Measurements from ENCODE around the gene ICA1.

GRCh38 chr7:8210845-8211724, 50.9 kb downstream of the ICA1 start:
- TF ChIP-seq JUN (IDR thresholded peaks at IDR 0.05) (no peak), SMC3 (IDR thresholded peaks at IDR 0.05) (no peak), CTCF (IDR thresholded peaks at IDR 0.05) (no peak), MAX (IDR thresholded peaks at IDR 0.05) (no peak), REST (IDR thresholded peaks at IDR 0.05) (no peak), CHD2 (IDR thresholded peaks at IDR 0.05; ENCODE audit: low read length, partially characterized antibody) (no peak), BCL3 (IDR thresholded peaks at IDR 0.05) (no peak), EP300 (IDR thresholded peaks at IDR 0.05) (no peak), POLR2A (IDR thresholded peaks at IDR 0.05; ENCODE audit: low read length) (no peak)
